K562 (cell line): ENCODE measurements around the gene ZNF280C. TPM values are rescaled to one million over a fixed set of nuclear protein-coding genes. Genes with fewer than 3 reads are reported as not detected.

Experiments used
- CLOCK ChIP-seq: fragments of 250-450 bp; sonication (Bioruptor Pico); IDR thresholded peaks from 2 replicates; pipeline ENCODE4 v1.4.0; 2020; ENCODE audit warnings: mild to moderate bottlenecking, moderate library complexity, borderline replicate concordance
- ELK3 ChIP-seq: fragments of 450-650 bp; formaldehyde crosslinking; IDR thresholded peaks from 2 replicates; pipeline ENCODE4 v1.4.0; 2020; ENCODE audit warnings: mild to moderate bottlenecking
- PYGO2 ChIP-seq: fragments of 450-650 bp; IDR thresholded peaks from 2 replicates; pipeline ENCODE4 v1.6.1; 2016; ENCODE audit warnings: mild to moderate bottlenecking, missing genetic modification characterization, moderate library complexity, missing compliant biosample characterization
- RREB1 ChIP-seq: fragments of 250-450 bp; sonication (Bioruptor Pico); IDR thresholded peaks from 2 replicates; pipeline ENCODE4 v1.4.0; 2020
- ZNF174 ChIP-seq: fragments of 250-450 bp; sonication (Bioruptor Pico); IDR thresholded peaks from 2 replicates; pipeline ENCODE4 v1.4.0; 2020; ENCODE audit warnings: mild to moderate bottlenecking
- ZNF644 ChIP-seq: fragments of 200-800 bp; sonication (Bioruptor generic); IDR thresholded peaks from 2 replicates; pipeline ENCODE4 v1.6.1; 2016; ENCODE audit warnings: low read depth, missing genetic modification characterization, missing compliant biosample characterization
- polyA plus RNA-seq, 8 experiments: library from polyadenylated mRNA; depleted of rRNA in 4 of 8; stranded (reverse) in 5 of 8; unstranded in 3 of 8; fragments of >200 nt; fragmentation: Nextera tagmentation in 2 of 8; fragmentation: Illumina TruSeq in 1 of 8; extraction: Ambion mirVana in 2 of 8; extraction: Trizol in 1 of 8; gene quantifications; 2 replicates each; pipeline versions ENCODE4 v1.2.1 to v1.2.3, GENCODE V29; 2011 to 2014; ENCODE audit warnings: inconsistent platforms in 1 of 8, missing spikeins in 1 of 8
- total RNA-seq, 7 experiments: library from RNA; depleted of rRNA in 6 of 7; stranded (reverse); fragments of >200 nt in 6 of 7; fragmentation: Illumina TruSeq in 2 of 7; extraction: Trizol in 2 of 7; gene quantifications; 2 replicates each; pipeline versions ENCODE4 v1.2.1 to v1.2.3, GENCODE V29; 2011 to 2021; ENCODE audit warnings: low replicate concordance in 1 of 7

The ZNF280C gene
- total and polyA plus RNA-seq, 9 of the 15 experiments (the other 6 are each of a cell fraction or from before 2014, with no cell fraction given) = 1.6 to 8.3 (median 4.4) TPM

- TF ChIP-seq CLOCK (CRISPR knock-in tag) = no peak
- no peak for TF ChIP-seq ELK3 (CRISPR knock-in tag)
- TF ChIP-seq PYGO2 (tag) = no peak
- TF ChIP-seq ZNF644 (tag) = no peak
- no peak for TF ChIP-seq RREB1
- no peak for TF ChIP-seq ZNF174 (CRISPR knock-in tag)
These were observed 43.9 kb downstream of the ZNF280C start (continued) for GRCh38 chrX:130224810-130225209.
